ENCODE results near the gene ACOT11. TPM values are rescaled to one million over a fixed set of nuclear protein-coding genes. Genes with fewer than 3 reads are reported as not detected.

ACOT11 gene
- polyA plus RNA-seq, 3 donors, result 1.1 to 2.4 (median 1.5) TPM

- no peak overlapping the region for H3K27ac ChIP-seq (ENCODE audit: low read depth, low read length)
Measured at GRCh38 chr1:54652168-54652567, 104.1 kb downstream of the ACOT11 start.

- 86 to 92% (median 88%) methylated on average over 4 of the region's 4 CpGs for WGBS, 3 donors
Measured at GRCh38 chr1:54653036-54653435, 105.0 kb downstream of the ACOT11 start.

GRCh38 chr1:54658164-54658913 is 110.3 kb downstream of the ACOT11 start:
- 86 to 93% (median 89%) methylated on average over 2 of the region's 2 CpGs for whole genome bisulfite sequencing, 3 donors

More at GRCh38 chr1:54653036-54653435, 105.0 kb downstream of the ACOT11 start:
- no peak overlapping the region for H3K27ac ChIP-seq (ENCODE audit: low read depth, low read length)

More at GRCh38 chr1:54658164-54658913, 110.3 kb downstream of the ACOT11 start:
- H3K27ac ChIP-seq (ENCODE audit: low read depth, low read length), result no peak overlapping the region

Other genes starting within 250 kb of the ACOT11 start
- 10 to 100 TPM; 18.6 to 43.9 (median 37.0) TPM for gene SSBP3, start 141.8 kb upstream of the ACOT11 start, polyA plus RNA-seq
- gene FAM151A, start 75.3 kb downstream of the ACOT11 start, polyA plus RNA-seq, result under 1 TPM; 0.22 to 0.85 (median 0.46) TPM
- gene MROH7, start 93.6 kb downstream of the ACOT11 start, polyA plus RNA-seq, result under 1 TPM; 0.22 to 0.33 (median 0.28) TPM
- gene TTC4, start 167.6 kb downstream of the ACOT11 start, polyA plus RNA-seq, result 10 to 100 TPM in 2 of 3 donors, 1 to 10 TPM in 1; 8.1 to 13.5 (median 13.1) TPM
- 1 to 10 TPM in 2 of 3 donors, under 1 TPM in 1; 0.11 to 2.0 (median 1.7) TPM for gene PARS2, start 216.3 kb downstream of the ACOT11 start, polyA plus RNA-seq